HG02885 (cell line): ENCODE data around the gene VPS52.

Source experiments
- ATAC-seq: cut with Tn5 transposase; IDR thresholded peaks from one replicate; pipeline ENCODE4 v1.9.1; 2021; ENCODE audit warnings: mild to moderate bottlenecking; ENCODE audit not compliant: unreplicated experiment, poor library complexity

Gene VPS52, protein sequence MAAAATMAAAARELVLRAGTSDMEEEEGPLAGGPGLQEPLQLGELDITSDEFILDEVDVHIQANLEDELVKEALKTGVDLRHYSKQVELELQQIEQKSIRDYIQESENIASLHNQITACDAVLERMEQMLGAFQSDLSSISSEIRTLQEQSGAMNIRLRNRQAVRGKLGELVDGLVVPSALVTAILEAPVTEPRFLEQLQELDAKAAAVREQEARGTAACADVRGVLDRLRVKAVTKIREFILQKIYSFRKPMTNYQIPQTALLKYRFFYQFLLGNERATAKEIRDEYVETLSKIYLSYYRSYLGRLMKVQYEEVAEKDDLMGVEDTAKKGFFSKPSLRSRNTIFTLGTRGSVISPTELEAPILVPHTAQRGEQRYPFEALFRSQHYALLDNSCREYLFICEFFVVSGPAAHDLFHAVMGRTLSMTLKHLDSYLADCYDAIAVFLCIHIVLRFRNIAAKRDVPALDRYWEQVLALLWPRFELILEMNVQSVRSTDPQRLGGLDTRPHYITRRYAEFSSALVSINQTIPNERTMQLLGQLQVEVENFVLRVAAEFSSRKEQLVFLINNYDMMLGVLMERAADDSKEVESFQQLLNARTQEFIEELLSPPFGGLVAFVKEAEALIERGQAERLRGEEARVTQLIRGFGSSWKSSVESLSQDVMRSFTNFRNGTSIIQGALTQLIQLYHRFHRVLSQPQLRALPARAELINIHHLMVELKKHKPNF

DNA sequence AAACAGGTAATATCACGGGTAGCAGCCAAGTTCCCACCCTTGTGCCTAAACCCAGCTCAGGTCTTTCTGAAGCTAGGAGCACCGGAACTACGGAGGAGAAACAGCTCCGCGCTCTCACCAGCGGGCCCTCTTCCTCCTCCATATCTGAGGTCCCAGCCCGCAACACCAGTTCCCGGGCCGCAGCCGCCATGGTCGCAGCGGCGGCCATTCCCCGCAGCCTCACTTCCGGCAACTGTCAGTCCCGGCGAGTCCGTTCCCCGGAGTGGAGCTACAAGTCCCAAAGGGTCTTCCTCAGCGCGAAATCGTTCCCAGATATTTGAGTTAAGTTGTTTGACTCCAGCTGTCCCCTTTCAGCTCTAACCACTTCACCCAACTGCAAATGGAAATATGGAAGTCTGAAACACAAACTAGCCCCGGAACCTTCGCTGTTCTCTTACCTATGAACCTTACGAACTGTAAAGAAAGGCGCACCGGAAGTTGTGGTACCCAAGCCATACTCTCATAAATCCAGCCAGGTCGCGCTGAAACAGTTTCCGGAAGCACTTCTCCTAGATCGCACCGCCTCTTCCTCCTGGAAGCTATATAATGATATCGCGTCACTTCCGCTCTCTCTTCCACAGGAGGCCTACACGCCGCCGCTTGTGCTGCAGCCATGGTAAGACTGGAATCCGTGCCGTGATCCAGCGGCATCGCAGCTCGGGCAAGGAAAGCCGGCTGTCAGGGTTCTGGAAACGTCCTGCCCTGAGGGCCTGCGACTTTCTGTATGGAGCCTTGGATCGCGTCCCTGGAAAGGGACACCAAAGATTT, at the start of gene VPS52, which contains the start of gene RPS18:
Gene VPS52 (minus strand): TSS at position 409 of the 807 bp plus-strand sequence. CDS start 201 bp downstream, at position 208.
Gene RPS18 (plus strand): TSS at position 608 of the 807 bp plus-strand sequence. CDS start 45 bp downstream, at position 653.
- peak; percentile 88 for ATAC-seq

DNA sequence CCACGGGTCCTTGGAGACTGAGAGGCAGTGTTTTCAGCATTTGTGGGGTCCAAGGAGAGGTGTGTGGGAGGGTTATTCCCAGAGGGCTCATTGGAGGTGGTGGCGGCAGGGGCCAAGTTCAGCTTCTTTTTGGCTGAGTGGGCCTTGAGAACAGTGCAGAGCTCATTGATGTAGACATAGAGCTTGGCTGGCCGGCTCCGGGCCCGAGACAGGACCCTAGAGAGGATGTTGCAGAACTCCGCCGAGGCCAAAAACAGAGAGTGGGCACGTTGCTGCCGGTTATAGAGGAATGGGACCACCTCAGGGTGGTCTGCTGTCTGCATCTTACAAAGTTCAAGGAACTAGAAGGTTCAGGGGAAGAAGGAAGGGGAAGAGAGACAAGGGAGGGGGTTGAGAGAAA, 49.6 kb upstream of the VPS52 start:
- no peak for ATAC-seq

GRCh38 chr6:33320315-33321181, 48.9 kb upstream of the VPS52 start:
- no peak for ATAC-seq

DNA sequence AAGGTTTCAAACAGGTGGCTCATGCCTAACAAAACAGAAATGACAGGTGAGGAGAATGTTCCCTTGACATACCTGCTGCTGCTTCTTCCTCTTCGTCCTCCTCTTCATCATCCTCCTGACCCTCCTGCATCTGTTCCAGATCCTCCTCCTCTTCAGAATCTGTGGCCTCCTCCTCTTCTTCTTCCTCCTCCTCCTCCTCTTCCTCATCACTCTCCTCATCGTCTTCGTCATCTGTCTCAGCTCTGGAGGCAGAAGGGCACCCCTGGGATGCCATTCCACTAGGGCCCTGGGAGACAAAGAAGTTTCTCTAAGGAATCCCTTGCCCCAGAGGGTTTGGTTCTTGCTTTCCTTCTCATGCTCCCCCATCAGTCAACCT, 48.3 kb upstream of the VPS52 start:
- no peak for ATAC-seq

DNA sequence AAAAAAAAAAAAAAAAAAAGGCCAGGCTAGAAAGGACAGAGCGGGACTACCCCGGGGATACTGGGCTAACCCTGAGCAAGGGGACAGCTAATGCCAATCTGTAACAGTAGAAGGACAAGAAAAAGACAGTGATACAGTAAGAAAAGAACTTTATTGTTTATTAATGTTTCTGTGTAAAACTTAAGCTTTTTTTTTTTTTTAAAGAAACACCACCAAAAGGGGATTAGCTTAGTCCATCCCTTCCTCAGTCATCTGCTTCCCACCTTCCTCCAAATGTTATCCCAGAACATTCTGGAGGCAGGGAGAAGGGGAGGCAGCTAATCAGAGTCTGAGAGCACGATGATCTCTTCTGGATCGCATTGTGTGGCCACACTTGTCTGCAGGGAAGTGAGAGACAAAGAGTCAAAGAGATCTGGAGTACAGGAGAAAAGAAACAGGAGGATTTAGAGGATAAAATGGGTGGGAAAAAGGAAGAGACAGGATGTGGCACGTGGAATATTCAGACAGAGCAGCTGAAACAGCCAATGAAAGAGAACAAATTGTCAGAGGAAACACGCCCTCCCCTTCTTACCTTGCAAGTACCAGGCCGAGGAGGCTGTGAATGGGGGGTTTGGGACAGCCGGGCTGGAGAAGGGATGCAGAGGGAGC, 46.9 kb upstream of the VPS52 start:
- ATAC-seq, result no peak

GRCh38 chr6:33317669-33318425, 46.2 kb upstream of the VPS52 start, which contains the start of gene ZBTB22:
ZBTB22 (minus strand) TSS chr6:33317744; CDS start chr6:33316916, 828 bp downstream.
- ATAC-seq, result peak; percentile 56

GRCh38 chr6:33317419-33317668, 45.7 kb upstream of the VPS52 start:
- ATAC-seq, result no peak

DNA sequence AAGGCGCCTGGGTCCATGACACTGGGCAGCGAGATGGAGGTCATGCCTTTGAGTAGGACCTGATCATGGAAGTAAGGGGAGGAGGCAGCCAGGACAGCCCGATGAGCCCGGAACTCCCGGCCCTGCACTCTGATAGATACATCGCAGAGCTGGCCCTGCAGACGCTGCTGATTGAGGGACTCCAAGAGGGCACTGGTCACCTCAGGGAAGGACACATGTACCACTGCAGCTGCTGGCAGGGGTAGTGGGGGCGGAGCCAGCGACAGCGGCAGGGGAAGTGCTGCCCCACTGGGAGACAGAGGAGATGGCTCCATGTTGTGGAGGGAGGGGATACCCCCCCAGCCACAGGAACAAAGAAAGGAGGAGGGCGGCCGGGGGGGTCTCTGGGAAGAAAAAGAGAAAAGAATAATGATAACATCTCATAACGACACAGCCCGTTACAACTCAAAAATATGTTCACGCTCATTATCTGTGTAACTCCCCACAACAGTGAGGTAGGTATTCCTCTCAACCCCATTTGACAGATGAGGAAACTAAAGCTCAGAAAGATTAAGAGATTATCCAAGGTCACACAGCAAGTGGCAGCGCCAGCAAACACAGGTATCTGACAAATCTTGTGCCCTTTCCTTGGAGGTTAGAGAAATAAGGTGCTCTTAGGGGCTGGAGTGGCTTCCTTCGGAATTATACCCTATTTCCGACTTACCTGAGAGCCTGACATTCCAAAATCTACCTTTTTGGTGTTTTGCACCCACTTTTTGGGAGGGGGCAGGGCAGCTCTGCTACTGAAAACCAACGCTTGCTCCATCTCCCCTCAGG, 45.1 kb upstream of the VPS52 start:
- no peak for ATAC-seq

- ATAC-seq, result no peak
Measured at GRCh38 chr6:33315793-33316602, 44.3 kb upstream of the VPS52 start.

DNA sequence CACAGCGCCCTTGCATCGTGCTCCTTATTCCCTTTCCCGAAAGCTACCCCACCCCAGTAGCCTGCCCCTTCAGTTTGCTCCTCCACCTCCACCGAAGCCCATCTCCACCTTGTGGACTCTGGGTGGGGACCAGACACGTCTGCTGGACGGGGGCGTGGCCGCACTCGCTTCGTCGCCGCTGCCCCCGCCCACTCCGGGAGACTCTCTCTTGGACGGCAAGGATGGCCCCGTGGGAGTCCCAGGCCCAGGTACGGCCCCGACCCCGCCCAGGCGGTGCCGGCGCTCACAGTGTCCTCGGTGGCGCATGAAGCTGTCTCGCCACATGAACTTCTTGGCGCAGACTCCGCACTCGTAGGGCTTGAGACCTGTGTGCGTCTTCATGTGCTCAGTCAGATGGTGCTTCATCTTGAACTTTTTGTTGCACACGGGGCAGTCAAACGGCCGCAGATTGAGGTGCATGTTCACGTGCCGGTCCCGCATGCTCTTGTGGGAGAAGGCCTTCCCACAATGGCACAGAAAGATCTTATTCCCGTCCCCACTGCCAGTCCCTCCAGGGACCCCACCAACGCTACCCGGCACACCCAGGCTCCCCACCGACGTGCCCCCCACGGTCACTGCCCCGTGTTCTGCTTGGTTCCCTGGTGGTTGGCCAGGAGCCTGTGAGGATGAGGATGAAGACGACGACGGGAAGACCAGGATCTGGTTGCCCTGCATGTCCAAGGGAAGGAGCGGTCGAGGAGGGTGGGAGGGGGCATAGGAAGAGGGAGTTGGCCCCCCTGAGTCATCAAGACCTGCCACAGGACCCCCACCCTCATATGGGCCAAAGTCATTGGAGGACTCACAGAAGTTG, 43.5 kb upstream of the VPS52 start:
- no peak for ATAC-seq

DNA sequence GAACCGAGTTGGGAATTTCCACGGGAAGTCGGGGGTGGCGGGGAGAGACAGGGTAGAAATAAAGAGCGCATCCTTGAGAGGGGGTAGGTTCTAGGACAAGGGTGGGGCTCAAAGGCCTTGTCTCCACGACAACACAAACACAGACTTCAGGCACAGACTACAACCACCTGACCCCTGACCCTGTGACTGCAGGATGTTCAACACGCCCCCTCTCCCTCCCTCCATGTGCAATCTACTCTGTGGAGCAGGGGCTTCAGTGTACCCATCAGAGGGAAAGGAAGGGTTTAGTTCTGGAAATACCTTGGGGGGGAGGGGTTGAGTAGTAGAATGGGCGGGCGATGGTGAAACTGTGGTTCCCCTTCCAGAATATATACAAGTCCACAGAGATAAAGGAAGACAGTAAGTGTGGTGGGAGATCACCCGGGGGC, 42.9 kb upstream of the VPS52 start:
- ATAC-seq, result no peak

GRCh38 chr6:33313709-33314514, 42.2 kb upstream of the VPS52 start, which contains the start of gene TAPBP:
TAPBP (minus strand) TSS chr6:33314078; CDS start chr6:33314041, 37 bp downstream.
- ATAC-seq, result peak; percentile 33

GRCh38 chr6:33313105-33313708, 41.5 kb upstream of the VPS52 start:
- ATAC-seq, result no peak

DNA sequence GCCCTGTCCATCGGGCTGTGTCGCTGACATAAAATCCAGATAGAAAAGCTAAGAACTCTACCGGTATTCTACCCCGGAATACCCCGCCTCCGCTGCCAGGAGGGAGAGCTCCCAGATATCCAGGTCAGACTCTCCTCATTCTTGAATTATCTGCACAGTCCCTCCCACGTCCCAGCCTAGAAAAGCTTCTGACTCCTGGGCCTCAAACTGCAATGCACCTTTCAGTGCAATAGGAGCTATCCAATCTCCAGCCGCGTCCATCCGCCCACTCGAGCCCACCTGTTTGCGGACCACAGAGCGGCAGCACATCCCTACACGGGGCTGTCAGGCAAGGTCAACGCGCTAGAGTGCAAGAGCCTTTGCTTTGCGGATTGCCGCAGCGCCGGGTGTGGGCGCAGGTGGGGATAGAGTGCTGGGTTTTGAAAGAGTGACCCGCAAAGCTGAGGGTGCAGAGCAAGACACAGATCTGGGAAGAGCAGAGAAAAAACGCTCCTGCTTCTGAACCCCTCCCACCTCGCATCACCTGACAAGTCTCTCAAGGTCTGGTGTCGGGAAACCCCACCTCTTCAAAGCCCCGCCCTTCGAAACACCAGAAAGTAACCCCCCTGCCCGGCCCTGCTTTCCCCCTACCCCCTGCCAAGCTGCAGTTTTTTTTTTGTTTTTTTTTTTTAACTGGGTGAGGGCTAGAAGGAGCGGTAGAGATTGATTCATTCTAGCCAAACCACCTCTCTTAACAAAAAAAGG, 40.9 kb upstream of the VPS52 start:
- peak; percentile 28 for ATAC-seq
